ENCODE data around the gene SMIM33. TPM values are rescaled to one million over a fixed set of nuclear protein-coding genes. Genes with fewer than 3 reads are reported as not detected.

Gene SMIM33
- polyA plus RNA-seq, 1 donor from 2014 or later: not detected

GRCh38 chr5:139459451-139459934, 11.3 kb upstream of the SMIM33 start:
- Histone ChIP-seq H3K27me3 (ENCODE audit: insufficient read depth, low read depth, low read length) (no peaks in the 10 kb centered on the region), H3K79me2 (replicated peaks; ENCODE audit: insufficient read depth, low read length) (no peaks in the 10 kb centered on the region), H3K9me3 (ENCODE audit: low read length) (no peaks in the 10 kb centered on the region), H4K20me1 (ENCODE audit: insufficient read depth) (no peaks in the 10 kb centered on the region), H3K9me2 (ENCODE audit: insufficient read depth, low read length) (no peaks in the 10 kb centered on the region), H3K4me3 (ENCODE audit: low read length) (no peak overlapping the region), H2AFZ (ENCODE audit: low read depth, low read length) (no peak overlapping the region), H3K27ac (ENCODE audit: low read length) (no peak overlapping the region), H3F3A (ENCODE audit: insufficient read depth, low read length, poor library complexity, severe bottlenecking) (no peaks in the 10 kb centered on the region), H3K4me2 (ENCODE audit: low read length) (no peak overlapping the region), H3K36me3 (ENCODE audit: insufficient read depth, low read length) (no peaks in the 10 kb centered on the region), H3K9ac (ENCODE audit: low read length) (no peak overlapping the region)
- TF ChIP-seq CTCF (IDR thresholded peaks at IDR 0.05; ENCODE audit: poor library complexity, severe bottlenecking) (no peak), RAD21 (conservative IDR thresholded peaks at IDR 0.05) (no peak), POLR2AphosphoS5 (IDR thresholded peaks at IDR 0.05) (no peak), TAF1 (IDR thresholded peaks at IDR 0.05; ENCODE audit: low read depth) (no peak), EP300 (conservative IDR thresholded peaks at IDR 0.05; ENCODE audit: poor library complexity, severe bottlenecking) (no peak), MXI1 (conservative IDR thresholded peaks at IDR 0.05; ENCODE audit: poor library complexity, severe bottlenecking) (no peak), SMC3 (conservative IDR thresholded peaks at IDR 0.05; ENCODE audit: poor library complexity) (no peak), REST (IDR thresholded peaks at IDR 0.05; ENCODE audit: borderline replicate concordance) (no peak), EZH2 (IDR thresholded peaks at IDR 0.05; ENCODE audit: borderline replicate concordance, insufficient read depth, low read length, poor library complexity, severe bottlenecking) (no peak)

- H3K79me2 ChIP-seq (replicated peaks; ENCODE audit: insufficient read depth, low read length): no peaks in the 10 kb centered on the region
- no peak overlapping the region for H2AFZ ChIP-seq (ENCODE audit: low read depth, low read length)
- H3F3A ChIP-seq (ENCODE audit: insufficient read depth, low read length, poor library complexity, severe bottlenecking): no peaks in the 10 kb centered on the region
- H3K27me3 ChIP-seq (ENCODE audit: insufficient read depth, low read depth, low read length): no peaks in the 10 kb centered on the region
- no peak overlapping the region for H3K9ac ChIP-seq (ENCODE audit: low read length)
- H3K4me3 ChIP-seq (ENCODE audit: low read length): no peak overlapping the region
- TF ChIP-seq RAD21 (conservative IDR thresholded peaks at IDR 0.05): no peak
- no peak for TF ChIP-seq EZH2 (IDR thresholded peaks at IDR 0.05; ENCODE audit: borderline replicate concordance, insufficient read depth, low read length, poor library complexity, severe bottlenecking)
- no peak for TF ChIP-seq CTCF (IDR thresholded peaks at IDR 0.05; ENCODE audit: poor library complexity, severe bottlenecking)
- no peak for TF ChIP-seq SMC3 (conservative IDR thresholded peaks at IDR 0.05; ENCODE audit: poor library complexity)
- no peak for TF ChIP-seq POLR2AphosphoS5 (IDR thresholded peaks at IDR 0.05)
- TF ChIP-seq TAF1 (IDR thresholded peaks at IDR 0.05; ENCODE audit: low read depth): no peak
- no peak for TF ChIP-seq REST (IDR thresholded peaks at IDR 0.05; ENCODE audit: borderline replicate concordance)
- TF ChIP-seq EP300 (conservative IDR thresholded peaks at IDR 0.05; ENCODE audit: poor library complexity, severe bottlenecking): no peak
- TF ChIP-seq MXI1 (conservative IDR thresholded peaks at IDR 0.05; ENCODE audit: poor library complexity, severe bottlenecking): no peak
- no peaks in the 10 kb centered on the region for H3K9me3 ChIP-seq (ENCODE audit: low read length)
- H3K9me2 ChIP-seq (ENCODE audit: insufficient read depth, low read length): no peaks in the 10 kb centered on the region
- no peaks in the 10 kb centered on the region for H4K20me1 ChIP-seq (ENCODE audit: insufficient read depth)
- no peak overlapping the region for H3K27ac ChIP-seq (ENCODE audit: low read length)
- H3K36me3 ChIP-seq (ENCODE audit: insufficient read depth, low read length): no peaks in the 10 kb centered on the region
- H3K4me2 ChIP-seq (ENCODE audit: low read length): no peak overlapping the region
Measured at GRCh38 chr5:139460455-139460854, 10.3 kb upstream of the SMIM33 start.
